Epidermal melanocyte (primary cell): ENCODE results near the gene SNX8.

Experiments used
- DNase-seq: peaks from one replicate; pipeline ENCODE4 v3.0.0; 2011; ENCODE audit warnings: low spot score; ENCODE audit not compliant: insufficient read length

SNX8 gene

DNA sequence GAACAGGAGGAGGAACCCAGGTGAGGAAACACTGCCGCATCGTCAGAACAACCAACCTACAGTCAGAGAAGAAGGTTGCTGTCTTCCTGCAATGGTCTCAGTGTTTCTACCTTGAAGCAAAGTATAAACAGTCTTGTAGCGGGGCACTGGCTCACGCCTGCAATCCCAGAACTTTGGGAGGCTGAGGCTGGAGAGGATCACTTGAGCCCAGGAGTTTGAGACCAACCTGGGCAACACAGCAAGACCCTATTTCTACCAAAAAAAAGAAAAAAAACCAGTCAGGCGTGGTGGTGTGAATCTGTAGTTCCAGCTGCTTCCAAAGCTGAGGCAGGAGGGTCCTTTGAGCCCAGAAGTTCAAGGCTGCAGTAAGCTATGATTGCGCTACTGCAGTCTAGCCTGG, 23.4 kb downstream of the SNX8 start:
- no peak for DNase-seq

DNA sequence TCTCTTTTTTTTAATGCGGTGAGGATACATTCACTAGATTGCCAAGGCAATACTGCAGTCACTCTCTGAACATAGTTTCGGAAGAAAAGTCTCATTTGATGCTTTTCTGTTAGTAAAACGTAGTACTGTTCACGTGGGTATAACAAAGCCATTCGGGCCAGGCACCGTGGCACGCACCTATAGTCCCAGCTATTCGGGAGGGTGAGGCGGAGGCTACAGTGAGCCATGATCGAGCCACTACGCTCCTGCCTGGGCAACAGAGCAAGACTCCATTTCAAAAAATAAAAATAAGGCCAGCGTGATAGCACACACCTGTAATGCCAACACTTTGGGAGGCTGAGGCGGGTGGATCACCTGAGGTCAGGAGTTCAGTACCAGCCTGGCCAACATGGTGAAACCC, 24.6 kb downstream of the SNX8 start:
- no peak for DNase-seq

DNA sequence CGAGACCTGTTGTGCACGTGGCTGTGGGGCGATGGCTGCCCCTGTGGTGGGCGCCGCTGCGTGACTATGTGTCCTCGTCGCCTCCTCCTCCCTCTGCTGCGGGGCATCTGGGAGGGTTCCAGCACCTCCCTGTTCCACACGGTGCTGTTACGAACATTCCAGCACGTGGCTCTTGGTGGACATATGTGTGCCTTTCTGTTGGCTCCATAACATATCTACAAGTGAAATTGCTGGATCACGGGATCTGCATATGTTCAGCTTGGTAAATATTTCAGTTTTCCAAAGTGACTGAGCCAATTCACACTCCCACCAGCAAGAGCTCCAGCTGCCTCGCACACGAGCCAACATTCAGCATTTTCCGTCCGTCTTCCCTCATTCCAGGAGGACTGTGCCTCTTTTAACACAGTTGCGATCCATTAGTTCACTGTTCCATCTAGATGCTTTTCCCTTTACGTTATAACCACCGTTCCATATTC, 25.1 kb downstream of the SNX8 start:
- no peak for DNase-seq

DNA sequence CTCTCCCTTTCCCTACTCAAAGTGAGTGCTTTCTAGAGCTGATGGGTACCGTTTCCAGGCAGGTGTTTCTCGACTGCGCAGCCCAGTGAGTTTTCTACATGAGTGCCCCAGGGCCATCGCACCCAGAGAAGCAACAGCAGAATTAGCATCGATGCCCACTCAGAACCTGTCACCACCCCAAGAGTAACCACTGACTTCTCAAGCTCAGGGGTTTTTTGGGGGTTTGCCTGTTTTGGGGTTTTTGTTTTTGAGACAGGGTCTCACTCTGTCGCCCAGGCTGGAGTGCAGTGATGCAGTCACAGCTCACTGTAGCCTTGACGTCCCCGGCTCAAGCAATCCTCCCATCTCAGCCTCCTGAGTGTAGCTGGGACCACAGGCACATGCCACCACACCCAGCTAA, 25.7 kb downstream of the SNX8 start:
- DNase-seq, result no peak

DNA sequence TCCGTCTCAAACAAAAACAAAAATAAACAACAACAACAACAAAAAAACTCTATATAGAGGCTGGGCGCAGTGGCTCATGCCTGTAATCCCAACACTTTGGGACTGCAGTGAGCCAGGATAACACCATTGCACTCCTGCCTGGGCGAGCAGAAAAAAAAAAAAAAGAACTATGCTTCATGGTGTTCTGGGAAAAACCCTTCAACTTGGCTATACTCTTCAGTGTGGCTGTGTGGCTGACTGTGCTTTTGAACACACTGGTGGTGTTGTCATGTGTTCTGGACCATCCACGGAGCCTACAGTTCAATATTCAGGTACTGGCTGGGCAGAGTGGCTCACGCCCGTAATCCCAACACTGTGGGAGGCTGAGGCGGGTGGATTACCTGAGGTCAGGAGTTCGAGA, 26.5 kb downstream of the SNX8 start:
- DNase-seq, result no peak

DNA sequence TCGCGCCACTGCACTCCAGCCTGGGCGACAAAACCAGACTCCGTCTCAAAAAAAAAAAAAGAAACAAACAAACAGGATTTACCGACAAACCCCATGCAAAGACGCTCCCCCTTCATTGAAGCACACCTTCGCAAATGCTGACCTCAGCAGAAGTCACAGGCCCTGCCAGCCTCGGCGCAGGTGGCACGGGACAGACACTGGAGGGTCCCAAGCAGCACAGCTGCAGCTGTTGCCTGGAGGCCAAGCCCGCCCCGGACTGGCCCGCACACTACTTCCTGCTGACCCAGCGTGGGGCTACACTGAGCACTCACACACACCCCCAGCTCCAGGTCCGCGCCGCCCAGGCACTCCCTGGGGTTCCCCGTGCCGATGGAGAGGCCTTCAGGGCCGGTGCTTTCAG, 31.2 kb downstream of the SNX8 start:
- DNase-seq, result no peak

DNA sequence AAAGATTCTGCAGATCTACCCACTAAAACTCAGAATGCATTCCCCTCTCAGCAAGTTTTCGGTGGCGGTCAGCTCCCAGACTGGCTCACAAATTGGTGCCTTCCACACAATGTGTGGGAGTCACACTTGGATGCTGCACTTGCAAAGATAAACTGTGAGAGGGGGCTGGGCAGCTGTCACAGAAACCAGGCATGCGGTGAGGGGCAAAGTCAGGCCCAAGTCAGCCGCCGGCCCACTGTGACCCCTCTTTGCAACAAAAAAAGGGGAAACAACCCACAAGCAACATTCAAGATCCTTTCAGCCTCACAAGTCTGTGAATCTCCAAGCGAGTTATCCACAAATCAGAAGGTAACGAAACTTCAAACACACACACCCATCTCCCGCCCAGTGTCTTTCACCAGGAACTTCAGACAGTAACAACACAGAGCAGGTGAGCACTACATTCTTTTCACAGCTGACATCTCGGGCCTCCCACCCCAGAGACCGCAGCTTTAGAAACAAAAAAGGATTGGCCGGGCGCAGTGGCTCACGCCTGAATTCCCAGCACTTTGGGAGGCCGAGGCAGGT, 32.0 kb downstream of the SNX8 start:
- DNase-seq, result peak; percentile 7

DNA sequence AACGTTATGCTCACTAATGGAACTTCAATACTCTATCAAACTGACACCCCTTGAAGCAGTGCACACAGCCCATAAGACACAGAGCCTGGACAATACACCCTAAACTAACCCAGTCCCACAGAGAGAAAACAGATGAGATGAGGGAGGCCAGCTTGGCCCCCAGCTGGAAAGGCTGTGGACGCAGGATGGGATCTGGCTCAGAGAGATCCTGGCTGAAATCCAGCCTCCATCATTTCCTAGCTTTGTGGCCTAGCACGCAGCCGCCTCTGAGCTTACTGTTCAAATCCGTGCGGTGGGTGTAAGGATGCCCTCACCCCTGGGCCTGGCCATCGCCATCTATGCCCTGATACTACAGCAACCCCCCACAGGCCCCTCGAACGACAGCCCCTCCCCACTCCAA, 32.7 kb downstream of the SNX8 start:
- DNase-seq, result peak; percentile 17

DNA sequence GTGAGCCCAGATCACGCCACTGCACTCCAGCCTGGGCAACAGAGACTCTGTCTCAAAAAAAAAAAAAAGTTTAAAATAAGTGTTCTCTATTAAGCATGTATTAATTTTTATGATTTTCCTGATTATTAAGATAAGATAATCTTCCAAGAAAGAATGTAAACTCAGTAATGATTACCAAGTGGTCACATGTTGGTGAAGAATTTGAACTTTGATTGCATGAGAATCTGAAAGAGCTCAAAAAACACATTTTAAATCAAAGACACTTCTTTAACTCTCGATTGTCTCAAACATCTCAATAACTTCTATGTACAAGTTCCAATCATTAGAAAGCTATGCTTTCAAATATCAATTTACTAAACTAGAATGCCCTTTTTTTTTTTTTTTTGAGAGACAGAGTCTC, 33.8 kb downstream of the SNX8 start:
- peak; percentile 11 for DNase-seq

DNA sequence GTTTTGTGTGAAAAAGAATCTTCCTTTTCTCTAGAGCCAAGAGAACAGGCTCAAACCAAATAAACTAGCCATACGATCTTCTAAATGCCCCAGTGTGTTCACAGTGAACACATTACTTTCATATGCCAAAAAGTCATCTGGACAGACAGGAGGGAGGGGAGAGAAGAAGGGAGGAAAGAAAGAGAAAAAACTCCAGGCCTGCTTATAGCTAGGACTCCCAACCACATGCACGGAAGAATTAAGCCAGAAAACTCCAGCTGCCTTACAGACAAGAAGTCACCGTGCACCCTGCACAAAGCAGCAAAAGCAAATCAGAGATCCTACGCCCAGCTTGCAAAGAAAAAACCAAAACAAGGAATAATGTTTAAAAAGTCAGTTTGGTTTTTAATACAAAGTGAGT, 34.3 kb downstream of the SNX8 start:
- DNase-seq, result peak; percentile 79

DNA sequence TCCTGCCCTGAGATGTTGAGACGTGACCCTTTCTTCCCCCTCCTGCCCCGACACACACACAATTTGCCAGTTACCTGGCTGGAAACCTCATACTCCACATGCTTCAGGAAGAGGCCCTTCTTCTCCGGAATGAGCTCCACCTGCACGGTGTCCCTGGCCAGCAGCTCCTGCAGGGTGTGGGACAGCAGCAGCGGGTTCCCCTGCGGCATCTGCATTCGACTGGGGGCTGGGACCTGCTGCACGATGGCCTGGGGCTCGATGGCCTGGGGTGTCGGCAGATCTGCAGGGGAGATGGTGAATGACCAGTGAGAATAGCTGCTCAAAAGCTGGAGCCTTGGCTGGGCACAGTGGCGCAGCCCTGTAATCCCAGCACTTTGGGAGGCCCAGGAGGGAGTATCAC, 36.2 kb downstream of the SNX8 start:
- DNase-seq, result peak; percentile 5

DNA sequence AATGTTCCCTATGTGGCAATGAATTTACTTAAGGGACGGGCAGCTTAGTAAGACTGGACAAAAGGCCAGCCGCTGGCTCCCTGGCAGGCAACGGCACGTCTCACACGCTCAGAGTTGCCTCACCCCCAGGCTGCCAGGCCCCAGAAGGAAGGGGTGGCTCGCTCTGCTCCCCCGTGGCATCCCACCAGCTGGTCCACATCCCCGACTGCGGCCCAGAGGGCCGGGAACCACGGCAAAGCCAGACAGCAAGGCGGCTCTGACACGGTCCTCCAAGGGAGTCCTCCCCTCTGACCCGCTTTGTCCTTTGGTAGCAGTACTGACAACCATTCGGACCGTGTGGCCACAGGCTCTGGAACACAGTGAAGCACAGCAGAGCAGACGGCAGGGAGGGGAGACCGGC, 38.1 kb downstream of the SNX8 start:
- no peak for DNase-seq

DNA sequence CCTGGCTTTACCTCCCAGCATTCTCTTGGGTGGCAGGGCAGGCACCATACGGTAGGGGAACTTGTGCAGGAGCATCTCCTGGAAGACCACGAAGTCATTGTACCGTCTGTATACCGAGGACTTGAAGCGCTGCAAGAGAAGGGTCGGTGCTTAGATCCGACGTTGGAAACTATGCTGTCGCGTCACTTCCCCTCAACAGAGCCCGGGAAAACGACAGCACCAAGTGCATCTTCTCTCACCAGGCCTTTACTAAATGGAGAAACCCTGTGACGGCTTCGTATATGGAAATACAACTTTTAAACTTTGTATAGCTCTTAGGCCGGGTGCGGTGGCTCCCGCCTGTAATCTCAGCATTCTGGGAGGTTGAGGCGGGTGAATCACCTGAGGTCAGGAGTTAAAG, 39.1 kb downstream of the SNX8 start:
- no peak for DNase-seq

DNA sequence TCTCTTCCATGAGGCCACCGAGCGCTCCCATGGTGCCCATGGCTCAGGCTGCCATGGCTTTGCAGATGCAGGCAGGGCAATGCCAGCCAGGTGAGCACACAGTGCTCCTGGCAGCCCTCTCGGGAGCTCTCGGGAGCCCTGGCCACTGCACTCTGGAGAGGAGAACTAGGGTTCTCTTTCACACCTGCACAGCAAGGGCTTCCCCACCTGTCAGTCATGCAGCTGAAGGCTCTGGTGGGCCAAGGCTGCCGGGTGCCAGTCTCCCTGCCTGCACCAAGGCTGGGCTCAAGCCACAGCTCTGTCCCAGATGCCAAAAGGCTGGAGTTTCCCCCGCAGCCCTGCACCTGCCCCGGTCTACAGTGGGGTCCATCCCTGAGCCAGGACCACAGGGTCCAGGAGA, 39.6 kb downstream of the SNX8 start:
- DNase-seq, result peak; percentile 13

DNA sequence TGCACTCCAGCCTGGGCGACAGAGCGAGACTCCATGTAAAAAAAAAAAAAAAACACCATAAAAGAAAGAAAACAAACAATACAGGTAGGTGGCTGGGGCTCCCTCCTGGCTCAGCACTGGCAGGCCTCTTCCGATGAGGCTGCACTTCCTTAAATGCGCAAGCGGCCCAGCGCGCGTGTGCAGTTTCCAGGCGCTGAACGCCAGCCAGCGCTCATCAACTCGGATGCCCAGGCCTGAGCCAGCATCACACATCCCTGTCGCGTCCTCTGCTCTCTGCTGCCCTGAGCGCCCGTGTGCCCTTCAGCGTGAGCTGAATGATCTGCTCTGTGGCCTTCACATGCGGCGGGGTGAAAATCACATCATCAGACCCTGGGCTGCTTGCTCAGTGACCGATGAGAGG, 40.4 kb downstream of the SNX8 start:
- no peak for DNase-seq

DNA sequence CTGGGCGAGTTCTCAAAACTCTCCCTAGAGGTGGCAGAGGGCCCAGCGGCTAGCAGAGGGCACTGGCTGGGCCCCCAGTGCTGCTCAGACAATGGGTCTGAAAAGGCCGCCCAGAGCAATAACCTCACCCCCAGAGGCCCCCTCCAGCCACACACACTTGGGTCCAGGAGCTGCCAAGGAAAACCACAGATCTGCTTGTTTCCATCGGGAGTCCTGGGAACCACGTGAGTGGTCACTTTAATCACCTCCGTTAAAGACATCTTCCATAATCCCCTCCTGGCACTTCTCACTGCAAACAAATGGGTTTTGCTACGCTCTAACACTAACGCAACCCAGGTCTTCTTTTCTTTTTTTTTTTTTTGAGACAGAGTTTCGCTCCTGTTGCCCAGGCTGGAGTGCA, 42.2 kb downstream of the SNX8 start:
- DNase-seq, result peak; percentile 8

DNA sequence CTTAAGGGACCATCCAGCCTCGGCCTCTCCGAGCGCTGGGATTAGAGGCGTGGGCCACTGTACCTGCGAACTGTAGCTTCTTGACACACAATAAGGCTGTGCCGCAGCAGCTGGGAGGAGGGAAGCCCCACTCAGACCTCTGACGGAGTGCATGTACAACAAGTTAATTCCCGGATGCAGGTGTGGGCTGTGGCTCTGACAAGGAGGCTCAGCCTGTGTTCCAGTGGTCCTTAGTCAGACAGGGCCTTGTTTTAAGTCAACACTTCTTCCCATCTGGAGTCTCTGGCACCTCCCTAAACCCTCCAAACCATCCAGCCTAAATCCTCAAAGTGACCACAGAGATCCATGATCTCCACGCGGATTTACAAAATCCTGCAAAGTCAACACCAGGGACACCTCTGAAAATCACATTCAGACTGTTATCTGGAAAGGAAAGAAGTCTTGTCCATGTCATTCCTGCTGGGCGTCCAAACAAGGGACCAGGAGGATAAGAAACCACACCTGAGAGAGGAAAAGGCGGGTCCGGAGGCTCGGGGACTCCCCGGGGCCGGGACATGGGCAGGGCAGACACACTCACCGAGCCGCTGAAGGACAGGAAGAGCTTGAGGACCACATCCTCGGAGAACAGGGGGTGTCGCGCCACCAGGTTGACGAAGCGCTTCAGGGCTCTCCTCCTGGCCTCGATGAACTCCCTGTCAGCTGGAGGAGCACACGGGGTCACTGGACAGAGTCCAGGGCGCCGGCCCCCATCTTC, 42.8 kb downstream of the SNX8 start:
- DNase-seq, result peak; percentile 11

DNA sequence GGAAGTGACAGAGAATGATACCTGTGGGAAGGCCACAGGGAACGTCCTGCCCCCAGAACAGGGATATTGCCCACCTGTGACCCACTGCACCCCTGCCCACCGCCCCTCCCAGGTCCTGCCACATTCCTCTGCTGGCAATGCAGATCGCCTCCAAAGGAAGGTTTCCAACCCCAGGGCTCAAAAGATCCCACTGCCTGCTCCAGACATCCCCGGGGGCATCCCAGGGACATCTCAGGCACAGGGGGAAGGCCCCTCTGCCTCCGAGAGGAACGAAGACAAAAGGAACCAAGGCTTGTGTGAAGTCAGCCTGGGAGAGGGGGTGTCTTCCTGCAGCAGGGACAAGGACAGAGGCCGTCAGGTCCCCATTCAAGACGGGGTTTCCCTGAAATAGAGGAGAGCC, 43.7 kb downstream of the SNX8 start:
- peak; percentile 12 for DNase-seq

DNA sequence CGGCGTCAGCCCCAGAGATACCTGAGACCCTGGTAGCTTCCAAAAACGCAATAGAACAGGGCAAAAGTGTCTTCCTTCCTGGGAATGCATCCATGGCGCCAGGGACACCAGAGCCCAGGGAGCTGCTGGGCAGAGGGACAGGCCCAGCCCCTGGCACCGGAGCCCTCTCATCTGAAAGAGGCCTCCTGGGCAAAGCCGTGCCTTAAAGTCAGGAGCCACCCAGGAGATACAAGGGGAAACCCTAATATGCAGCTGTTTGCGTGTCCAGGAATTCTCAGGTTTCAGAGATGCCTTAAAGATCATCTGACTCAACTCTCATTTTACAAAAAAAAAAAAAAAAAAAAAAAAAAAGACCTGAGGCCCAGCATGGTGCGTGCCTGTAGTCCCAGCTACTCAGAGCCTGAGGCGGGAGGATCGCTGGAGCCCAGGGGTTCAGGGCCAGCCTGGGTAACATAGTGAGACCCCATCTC, 44.2 kb downstream of the SNX8 start:
- DNase-seq, result peak; percentile 26

DNA sequence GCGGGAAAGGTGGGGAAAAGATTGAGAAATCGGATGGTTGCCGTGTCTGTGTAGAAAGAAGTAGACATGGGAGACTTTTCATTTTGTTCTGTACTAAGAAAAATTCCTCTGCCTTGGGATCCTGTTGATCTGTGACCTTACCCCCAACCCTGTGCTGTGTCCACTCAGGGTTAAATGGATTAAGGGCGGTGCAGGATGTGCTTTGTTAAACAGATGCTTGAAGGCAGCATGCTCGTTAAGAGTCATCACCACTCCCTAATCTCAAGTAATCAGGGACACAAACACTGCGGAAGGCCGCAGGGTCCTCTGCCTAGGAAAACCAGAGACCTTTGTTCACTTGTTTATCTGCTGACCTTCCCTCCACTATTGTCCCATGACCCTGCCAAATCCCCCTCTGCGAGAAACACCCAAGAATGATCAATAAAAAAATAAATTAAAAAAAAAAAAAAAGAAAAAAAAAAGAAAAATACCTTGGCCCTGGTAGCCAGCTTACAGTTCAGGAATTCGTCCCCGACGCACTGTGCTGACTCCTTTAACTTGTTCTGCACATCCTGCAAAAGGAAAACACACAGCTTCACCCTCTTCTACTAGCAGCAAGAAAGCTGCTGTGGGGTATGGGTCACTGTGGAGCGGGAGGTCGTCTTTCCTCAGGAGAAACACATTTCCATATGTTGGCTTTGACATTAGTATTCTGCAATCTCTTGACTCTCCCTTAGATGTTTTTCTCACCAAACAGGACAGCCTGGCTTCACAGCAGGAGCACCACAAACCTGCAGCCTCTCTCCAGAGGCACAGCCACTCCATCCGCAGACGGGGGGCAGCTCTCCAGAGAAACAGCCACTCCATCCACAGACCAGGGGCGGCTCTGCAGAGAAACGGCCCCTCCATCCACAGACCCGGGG, 44.9 kb downstream of the SNX8 start:
- DNase-seq, result peak; percentile 37

DNA sequence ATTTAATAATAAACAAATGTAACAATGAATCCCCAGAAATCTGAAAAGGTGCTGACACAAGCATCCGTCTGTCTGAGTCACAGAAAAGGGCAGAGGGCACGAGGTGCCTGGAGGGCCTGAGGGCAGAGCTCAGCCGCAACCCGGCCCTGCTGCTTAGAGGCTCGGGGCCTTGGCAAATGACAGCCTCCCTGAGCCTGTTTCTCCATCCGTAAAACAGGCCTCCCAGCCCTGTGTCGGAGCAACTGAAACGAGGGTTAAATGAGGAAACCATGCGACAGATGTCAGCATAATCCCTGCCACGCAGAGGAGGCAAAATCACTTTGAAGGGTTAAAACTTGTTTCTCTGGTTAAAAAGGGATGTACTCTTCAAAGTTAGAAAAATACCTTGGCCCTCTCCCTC, 47.3 kb downstream of the SNX8 start:
- DNase-seq, result peak; percentile 87

DNA sequence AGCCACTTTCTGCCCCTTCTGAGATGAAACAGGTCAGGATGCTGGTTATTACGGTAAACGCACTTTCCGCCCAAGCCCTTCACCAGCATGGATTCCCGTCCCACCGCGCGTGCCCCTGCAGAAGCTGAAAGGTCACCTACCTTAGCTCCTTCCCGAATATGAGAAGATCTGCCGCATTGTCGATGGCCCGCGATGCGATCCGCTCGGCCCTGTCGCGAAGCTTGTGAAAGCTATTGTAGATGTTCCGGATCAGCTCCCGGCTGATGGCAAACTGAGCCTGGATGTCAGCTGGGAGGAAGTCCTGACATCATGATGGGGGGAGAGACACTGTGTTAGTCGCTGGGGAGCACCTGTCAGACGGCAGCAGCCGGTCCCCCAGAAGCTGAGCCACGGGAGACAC, 50.1 kb downstream of the SNX8 start:
- no peak for DNase-seq
